ENCODE results near the gene DYNLT4.
"Not testable (repeated sequence)": the region's sequence is repeated elsewhere in the genome, so short reads cannot be mapped to it uniquely, and the experiment has no call there.

DYNLT4 gene

DNA sequence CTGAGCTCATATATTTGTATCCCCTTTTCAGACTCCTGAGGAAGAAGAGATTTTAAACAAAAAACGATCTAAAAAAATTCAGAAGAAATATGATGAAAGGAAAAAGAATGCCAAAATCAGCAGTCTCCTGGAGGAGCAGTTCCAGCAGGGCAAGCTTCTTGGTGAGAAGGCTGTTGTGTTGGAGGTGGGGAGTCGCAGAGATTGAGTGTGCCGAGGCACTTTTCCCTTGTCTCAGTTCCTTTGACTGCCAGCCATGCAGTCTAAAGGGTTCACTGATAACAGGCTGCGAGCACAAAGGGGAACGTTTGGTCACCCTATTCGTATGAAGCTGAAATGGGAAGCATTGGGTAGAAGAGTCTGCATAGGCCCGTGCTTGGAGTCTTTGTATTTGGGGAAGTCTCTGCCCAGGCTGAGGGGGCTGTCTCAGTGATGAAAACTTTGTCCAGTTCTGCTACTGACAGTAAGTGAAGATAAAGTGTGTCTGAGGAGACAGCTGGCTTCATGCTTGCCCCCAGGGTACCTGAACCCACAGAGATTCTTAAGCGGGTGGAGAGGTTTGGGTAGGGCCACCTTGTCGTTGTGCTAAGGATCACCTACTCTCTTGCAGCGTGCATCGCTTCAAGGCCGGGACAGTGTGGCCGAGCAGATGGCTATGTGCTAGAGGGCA lies 29.0 kb downstream of the DYNLT4 start:
- TF ChIP-seq, protein P1, sequence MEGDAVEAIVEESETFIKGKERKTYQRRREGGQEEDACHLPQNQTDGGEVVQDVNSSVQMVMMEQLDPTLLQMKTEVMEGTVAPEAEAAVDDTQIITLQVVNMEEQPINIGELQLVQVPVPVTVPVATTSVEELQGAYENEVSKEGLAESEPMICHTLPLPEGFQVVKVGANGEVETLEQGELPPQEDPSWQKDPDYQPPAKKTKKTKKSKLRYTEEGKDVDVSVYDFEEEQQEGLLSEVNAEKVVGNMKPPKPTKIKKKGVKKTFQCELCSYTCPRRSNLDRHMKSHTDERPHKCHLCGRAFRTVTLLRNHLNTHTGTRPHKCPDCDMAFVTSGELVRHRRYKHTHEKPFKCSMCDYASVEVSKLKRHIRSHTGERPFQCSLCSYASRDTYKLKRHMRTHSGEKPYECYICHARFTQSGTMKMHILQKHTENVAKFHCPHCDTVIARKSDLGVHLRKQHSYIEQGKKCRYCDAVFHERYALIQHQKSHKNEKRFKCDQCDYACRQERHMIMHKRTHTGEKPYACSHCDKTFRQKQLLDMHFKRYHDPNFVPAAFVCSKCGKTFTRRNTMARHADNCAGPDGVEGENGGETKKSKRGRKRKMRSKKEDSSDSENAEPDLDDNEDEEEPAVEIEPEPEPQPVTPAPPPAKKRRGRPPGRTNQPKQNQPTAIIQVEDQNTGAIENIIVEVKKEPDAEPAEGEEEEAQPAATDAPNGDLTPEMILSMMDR (IDR thresholded peaks at IDR 0.05; ENCODE audit: low read depth, low read length), result no peak
- peak overlapping the region in 1 of 2 donors; percentile 13 for H3K4me3 ChIP-seq (replicated peaks in 1 of 2; ENCODE audit: low read depth in 2 of 2, low read length in 2 of 2)
- DNase-seq (ENCODE audit: low read depth in 2 of 2), result no peak

DNA sequence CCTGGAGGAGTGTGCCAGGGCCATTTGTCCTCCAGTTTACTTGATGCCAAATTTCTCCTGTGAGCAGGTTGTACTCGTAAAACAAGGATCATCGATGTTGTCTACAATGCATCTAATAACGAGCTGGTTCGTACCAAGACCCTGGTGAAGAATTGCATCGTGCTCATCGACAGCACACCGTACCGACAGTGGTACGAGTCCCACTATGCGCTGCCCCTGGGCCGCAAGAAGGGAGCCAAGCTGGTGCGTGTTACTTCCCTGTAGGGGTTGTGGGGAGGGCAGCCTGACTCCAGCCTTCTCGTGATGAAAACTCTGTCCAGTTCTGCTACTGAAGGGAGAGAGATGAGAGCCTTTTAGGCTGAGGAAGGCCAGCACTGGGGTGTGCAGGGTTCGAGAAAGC lies 29.6 kb downstream of the DYNLT4 start:
- no peak for DNase-seq (ENCODE audit: low read depth in 2 of 2)
- peak overlapping the region; percentile 84 for H3K4me3 ChIP-seq (replicated peaks in 1 of 2; ENCODE audit: low read depth in 2 of 2, low read length in 2 of 2)
- TF ChIP-seq, protein P1 (IDR thresholded peaks at IDR 0.05; ENCODE audit: low read depth, low read length), result no peak

DNA sequence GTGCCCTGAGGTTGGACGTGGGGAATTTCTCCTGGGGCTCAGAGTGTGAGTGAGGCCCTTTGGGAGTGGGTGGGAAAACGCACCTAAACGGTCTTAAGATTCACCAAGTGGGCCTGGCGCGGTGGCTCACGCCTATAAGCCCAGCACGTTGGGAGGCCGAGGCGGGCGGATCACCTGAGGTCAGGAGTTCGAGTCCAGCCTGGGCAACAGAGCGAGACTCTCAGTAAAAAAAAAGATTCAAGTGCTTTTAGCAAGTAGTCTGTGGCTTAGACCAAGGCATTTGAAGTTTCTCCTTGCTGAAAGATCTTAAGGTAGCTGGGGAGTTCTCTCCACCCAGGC lies 30.5 kb downstream of the DYNLT4 start:
- H3K4me3 ChIP-seq (replicated peaks in 1 of 2; ENCODE audit: low read depth in 2 of 2, low read length in 2 of 2), result peak overlapping the region; percentile 84
- TF ChIP-seq, protein P1 (IDR thresholded peaks at IDR 0.05; ENCODE audit: low read depth, low read length), result no peak
- peak in 1 of 2 donors; percentile 22 for DNase-seq (ENCODE audit: low read depth in 2 of 2)

DNA sequence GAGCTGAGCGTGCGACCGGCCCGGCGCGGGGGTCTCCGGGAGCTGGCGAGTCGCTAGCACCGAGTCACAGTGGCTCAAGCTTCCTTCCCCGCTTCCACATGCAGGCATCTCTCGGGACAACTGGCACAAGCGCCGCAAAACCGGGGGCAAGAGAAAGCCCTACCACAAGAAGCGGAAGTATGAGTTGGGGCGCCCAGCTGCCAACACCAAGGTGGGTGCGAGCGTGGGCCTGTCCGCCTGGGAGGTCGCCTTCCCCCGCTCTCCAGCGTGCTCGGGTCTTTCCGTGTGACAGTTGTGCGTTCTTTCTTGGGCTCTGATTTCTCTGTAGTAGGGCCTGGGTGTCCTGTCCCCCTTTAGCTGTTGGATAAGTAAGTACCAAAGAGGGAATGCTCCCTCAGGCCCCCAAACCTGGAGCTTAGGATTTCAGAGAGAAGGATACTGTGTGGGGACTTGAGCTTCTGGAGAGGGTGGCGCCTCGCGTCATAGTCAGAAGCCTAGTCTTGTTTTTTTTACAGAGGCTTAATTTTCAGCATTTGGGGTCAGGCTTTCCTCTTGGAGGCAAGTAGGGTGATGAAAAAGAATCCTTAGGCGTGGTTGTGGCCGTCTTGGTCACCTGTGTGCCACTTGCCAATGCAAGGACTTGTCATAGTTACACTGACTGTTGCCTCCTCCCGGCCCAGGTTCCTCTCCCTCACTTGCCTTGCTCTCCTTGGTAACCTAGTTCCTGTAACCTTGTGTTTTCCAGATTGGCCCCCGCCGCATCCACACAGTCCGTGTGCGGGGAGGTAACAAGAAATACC lies 31.0 kb downstream of the DYNLT4 start:
- TF ChIP-seq, protein P1 (IDR thresholded peaks at IDR 0.05; ENCODE audit: low read depth, low read length), result no peak
- DNase-seq (ENCODE audit: low read depth in 2 of 2), result peak in 1 of 2 donors; percentile 36
- H3K4me3 ChIP-seq (replicated peaks in 1 of 2; ENCODE audit: low read depth in 2 of 2, low read length in 2 of 2), result peak overlapping the region; percentile 84

DNA sequence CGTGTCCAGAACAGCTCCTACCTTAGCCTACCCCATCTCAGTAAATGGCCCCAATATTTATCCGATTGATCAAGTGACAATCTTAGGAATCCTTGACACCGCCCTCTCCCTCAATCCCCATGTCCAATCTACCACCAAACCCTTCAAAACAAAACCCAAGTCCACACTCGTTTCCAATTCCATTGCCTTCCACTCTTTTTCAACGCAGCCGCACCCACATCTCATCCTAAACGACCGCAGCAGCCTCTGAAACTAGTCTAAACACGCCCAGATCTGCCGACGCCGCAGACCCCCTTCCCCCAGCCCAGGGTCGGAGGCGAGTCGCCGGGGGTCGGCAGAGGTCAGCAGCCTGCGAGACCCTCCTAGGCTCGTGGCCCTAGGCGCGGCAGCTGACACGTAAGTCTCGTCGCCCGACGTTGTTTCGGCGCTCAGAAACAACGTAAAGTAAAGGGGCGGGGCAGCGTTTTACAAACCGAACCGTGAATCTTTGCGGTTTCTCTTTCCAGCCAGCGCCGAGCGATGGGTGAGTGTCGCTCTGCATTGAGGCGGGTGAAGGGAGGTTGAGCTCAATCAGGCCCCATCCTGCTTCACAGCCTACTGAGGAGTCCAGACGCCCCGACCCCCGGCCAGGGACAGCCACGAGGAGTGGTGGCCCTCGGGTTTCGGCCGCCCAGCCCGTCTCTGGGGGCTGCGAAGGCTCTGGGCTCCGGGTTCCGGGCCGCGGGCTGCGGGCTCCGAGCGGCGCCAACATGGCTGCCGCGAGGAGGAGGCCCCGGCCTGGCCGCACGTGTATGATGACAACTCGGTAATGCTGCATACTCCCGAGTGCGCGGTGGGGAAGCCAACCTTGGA lies 31.8 kb downstream of the DYNLT4 start, which contains the start of gene RPS8:
Gene RPS8 (plus strand): TSS at position 463 of the 852 bp plus-strand sequence. CDS start 57 bp downstream, at position 520.
- TF ChIP-seq, protein P1 (IDR thresholded peaks at IDR 0.05; ENCODE audit: low read depth, low read length), result no peak
- peak; percentile 94 to 96 for DNase-seq (ENCODE audit: low read depth in 2 of 2)

DNA sequence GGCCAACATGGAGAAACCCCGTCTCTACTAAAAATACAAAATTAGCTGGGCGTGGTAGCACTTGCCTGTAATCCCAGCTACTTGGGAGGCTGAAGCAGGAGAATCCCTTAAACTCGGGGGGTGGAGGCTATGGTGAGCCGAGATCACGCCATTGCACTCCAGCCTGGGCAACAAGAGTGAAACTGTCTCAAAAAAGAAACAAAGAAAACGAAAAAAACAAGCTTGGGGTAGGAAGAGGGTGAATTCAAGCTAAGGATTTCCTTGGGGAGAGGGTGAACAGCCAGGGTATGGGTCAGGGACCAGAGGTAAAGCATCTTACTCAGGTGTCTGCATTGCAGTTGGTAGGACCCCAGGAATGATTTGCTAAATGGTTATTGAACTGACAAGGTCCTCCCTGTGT lies 40.7 kb downstream of the DYNLT4 start:
- H3K4me3 ChIP-seq (replicated peaks in 1 of 2; ENCODE audit: low read depth in 2 of 2, low read length in 2 of 2); DNase-seq (ENCODE audit: low read depth in 2 of 2): not testable (repeated sequence)

More for the DNA sequence above, 31.8 kb downstream of the DYNLT4 start, which contains the start of gene RPS8:
- H3K4me3 ChIP-seq (replicated peaks in 1 of 2; ENCODE audit: low read depth in 2 of 2, low read length in 2 of 2), result peak within 1 kb of the TSS; percentile 84

Measured in cardiac fibroblast (primary cell).